Thymus (tissue), 2 donors: ENCODE measurements around the gene OR5H6. TPM values are rescaled to one million over a fixed set of nuclear protein-coding genes. Genes with fewer than 3 reads are reported as not detected.

Experiments used
- polyA plus RNA-seq: library from polyadenylated mRNA; stranded (reverse); fragments of 200-250 nt; gene quantifications from one replicate; pipeline ENCODE4 v1.2.3, GENCODE V29; 2013
- total RNA-seq: library from RNA; stranded (reverse); fragments of 120-200 nt; gene quantifications from one replicate; pipeline ENCODE4 v1.2.4, GENCODE V29; 2013
- donor health status: healthy.

Gene OR5H6
- total and polyA plus RNA-seq, 2 donors, result not detected

Other genes starting within 250 kb of the OR5H6 start
- 0.05 TPM for gene GABRR3, start 228.9 kb upstream of the OR5H6 start, total RNA-seq
- gene GABRR3, start 228.9 kb upstream of the OR5H6 start, polyA plus RNA-seq, result 0.02 TPM
- gene OR5AC2, start 177.1 kb upstream of the OR5H6 start, total RNA-seq, result not detected
- not detected for gene OR5AC2, start 177.1 kb upstream of the OR5H6 start, polyA plus RNA-seq
- gene OR5H1, start 133.5 kb upstream of the OR5H6 start, total RNA-seq, result not detected
- not detected for gene OR5H1, start 133.5 kb upstream of the OR5H6 start, polyA plus RNA-seq
- not detected for gene OR5H14, start 116.8 kb upstream of the OR5H6 start, total RNA-seq
- gene OR5H14, start 116.8 kb upstream of the OR5H6 start, polyA plus RNA-seq, result not detected
- gene OR5H15, start 97.5 kb upstream of the OR5H6 start, total RNA-seq, result not detected
- not detected for gene OR5H15, start 97.5 kb upstream of the OR5H6 start, polyA plus RNA-seq
- gene OR5H2, start 18.3 kb downstream of the OR5H6 start, total RNA-seq, result not detected
- gene OR5H2, start 18.3 kb downstream of the OR5H6 start, polyA plus RNA-seq, result not detected
- not detected for gene OR5K4, start 89.6 kb downstream of the OR5H6 start, total RNA-seq
- not detected for gene OR5K4, start 89.6 kb downstream of the OR5H6 start, polyA plus RNA-seq
- gene OR5K3, start 126.4 kb downstream of the OR5H6 start, total RNA-seq, result not detected
- not detected for gene OR5K3, start 126.4 kb downstream of the OR5H6 start, polyA plus RNA-seq
- not detected for gene OR5K1, start 199.0 kb downstream of the OR5H6 start, total RNA-seq
- gene OR5K1, start 199.0 kb downstream of the OR5H6 start, polyA plus RNA-seq, result 0.02 TPM
- not detected for gene OR5K2, start 233.4 kb downstream of the OR5H6 start, total RNA-seq
- not detected for gene OR5K2, start 233.4 kb downstream of the OR5H6 start, polyA plus RNA-seq